Activated CD4-positive, alpha-beta T cell treated with anti-CD3 and anti-CD28 coated beads, Interleukin-10, Interleukin-2, amounts not matched to agents 100 ng/mL and 50 ng/mL, durations not matched to agents 16 hours and 8 hours (primary cell): ENCODE measurements around the gene TIGD3.
"Not testable (repeated sequence)": the region's sequence is repeated elsewhere in the genome, so short reads cannot be mapped to it uniquely, and the experiment has no call there.

Experiments used
- DNase-seq: peaks from one replicate; pipeline ENCODE4 v3.0.0-alpha.2; 2020

The TIGD3 gene

GRCh38 chr11:65327021-65327420, 27.5 kb upstream of the TIGD3 start:
- no peak for DNase-seq

GRCh38 chr11:65329478-65329877, 25.1 kb upstream of the TIGD3 start:
- DNase-seq, result no peak

GRCh38 chr11:65329944-65330403, 24.6 kb upstream of the TIGD3 start:
- DNase-seq, result peak; percentile 87

GRCh38 chr11:65330544-65330943, 24.0 kb upstream of the TIGD3 start:
- no peak for DNase-seq

- DNase-seq, result not testable (repeated sequence)
Measured at GRCh38 chr11:65332591-65332990, 22.0 kb upstream of the TIGD3 start.

- no peak for DNase-seq
Measured at GRCh38 chr11:65334696-65335295, 19.8 kb upstream of the TIGD3 start.

- DNase-seq, result no peak
Measured at GRCh38 chr11:65338676-65339075, 15.9 kb upstream of the TIGD3 start.

- no peak for DNase-seq
Measured at GRCh38 chr11:65340226-65340625, 14.3 kb upstream of the TIGD3 start.

- DNase-seq, result no peak
Measured at GRCh38 chr11:65341856-65342255, 12.7 kb upstream of the TIGD3 start.

GRCh38 chr11:65351511-65351910, 3.0 kb upstream of the TIGD3 start:
- DNase-seq, result no peak

GRCh38 chr11:65352783-65353182, 1.8 kb upstream of the TIGD3 start:
- DNase-seq, result no peak

- DNase-seq, result no peak
Measured at GRCh38 chr11:65353376-65353775, 1.2 kb upstream of the TIGD3 start.

GRCh38 chr11:65353900-65354264, 669 bp upstream of the TIGD3 start:
- DNase-seq, result no peak

- DNase-seq, result peak; percentile 34
Measured at GRCh38 chr11:65355013-65355775, 643 bp downstream of the TIGD3 start.

- DNase-seq, result no peak
Measured at GRCh38 chr11:65355776-65356393, 1.3 kb downstream of the TIGD3 start.

- no peak for DNase-seq
Measured at GRCh38 chr11:65356394-65356972, 1.9 kb downstream of the TIGD3 start.

- DNase-seq, result no peak
Measured at GRCh38 chr11:65357856-65358356, 3.4 kb downstream of the TIGD3 start.

- DNase-seq, result peak; percentile 54
Measured at GRCh38 chr11:65362320-65362931, 7.9 kb downstream of the TIGD3 start.

- DNase-seq, result no peak
Measured at GRCh38 chr11:65362966-65363365, 8.4 kb downstream of the TIGD3 start.

GRCh38 chr11:65363770-65364169, 9.2 kb downstream of the TIGD3 start:
- DNase-seq, result no peak

- peak; percentile 72 for DNase-seq
Measured at GRCh38 chr11:65366340-65366773, 11.8 kb downstream of the TIGD3 start.

- DNase-seq, result no peak
Measured at GRCh38 chr11:65370659-65371049, 16.1 kb downstream of the TIGD3 start.
